Keratinocyte (primary cell): ENCODE results near the gene DUSP8. TPM values are rescaled to one million over a fixed set of nuclear protein-coding genes. Genes with fewer than 3 reads are reported as not detected.

Experiments
- DNase-seq: peaks from one replicate; pipeline ENCODE4 v3.0.0-alpha.2; 2011; ENCODE audit warnings: low read depth, missing footprints, low spot score
- FAIRE-seq: peaks from 2 replicates; lab custom pipeline; 2011; peaks lifted over from hg19 to GRCh38; lab: Jason Lieb, UNC
- H2AFZ ChIP-seq: 2 replicates; pipeline ENCODE4 v1.6.0; 2012; ENCODE audit warnings: low read length, control low read depth, inconsistent platforms; ENCODE audit not compliant: control insufficient read depth
- H3K27ac ChIP-seq: 2 replicates; pipeline ENCODE4 v1.5.1; 2011; ENCODE audit warnings: low read length; ENCODE audit not compliant: control insufficient read depth, insufficient read depth
- H3K27me3 ChIP-seq: 3 replicates; pipeline ENCODE4 v1.6.0; 2011; ENCODE audit warnings: low read length; ENCODE audit not compliant: control insufficient read depth, insufficient read depth; ENCODE audit errors: extremely low read depth
- H3K36me3 ChIP-seq, 2 experiments: 2 replicates in 1 of 2; 3 replicates in 1 of 2; pipeline ENCODE4 v1.5.1; 2011; ENCODE audit warnings: low read length in 2 of 2, mild to moderate bottlenecking in 1 of 2; ENCODE audit not compliant: control insufficient read depth in 2 of 2, insufficient read depth in 2 of 2; ENCODE audit errors: extremely low read depth in 1 of 2
- H3K4me1 ChIP-seq: 3 replicates; pipeline ENCODE4 v1.5.1; 2011; ENCODE audit warnings: low read length; ENCODE audit not compliant: control insufficient read depth, insufficient read depth; ENCODE audit errors: extremely low read depth
- H3K4me2 ChIP-seq: 3 replicates; pipeline ENCODE4 v1.6.0; 2011; ENCODE audit warnings: low read depth, low read length; ENCODE audit not compliant: control insufficient read depth, insufficient read depth; ENCODE audit errors: extremely low read depth
- H3K4me3 ChIP-seq, 3 experiments: fragments of 200-600 bp in 1 of 3; sonication (generic) in 1 of 3; 2 replicates in 2 of 3; 3 replicates in 1 of 3; pipeline ENCODE4 v1.5.1; 2011 to 2016; ENCODE audit warnings: low read length in 3 of 3, mild to moderate bottlenecking in 3 of 3, control low read depth in 2 of 3, inconsistent platforms in 1 of 3, low read depth in 1 of 3, mixed read lengths in 1 of 3, mixed run types in 1 of 3, moderate library complexity in 1 of 3; ENCODE audit not compliant: control insufficient read depth in 2 of 3, insufficient read depth in 2 of 3; ENCODE audit errors: extremely low read depth in 1 of 3
- H3K79me2 ChIP-seq: 2 replicates; pipeline ENCODE4 v1.6.0; 2012; ENCODE audit warnings: low read length; ENCODE audit not compliant: control insufficient read depth, insufficient read depth
- H3K9ac ChIP-seq: 3 replicates; pipeline ENCODE4 v1.6.0; 2011; ENCODE audit warnings: low read length; ENCODE audit not compliant: control insufficient read depth, insufficient read depth; ENCODE audit errors: extremely low read depth
- H3K9me1 ChIP-seq: 3 replicates; pipeline ENCODE4 v1.6.0; 2011; ENCODE audit warnings: low read length; ENCODE audit not compliant: control insufficient read depth, insufficient read depth; ENCODE audit errors: extremely low read depth
- H3K9me3 ChIP-seq: 2 replicates; pipeline ENCODE4 v1.5.1; 2012; ENCODE audit warnings: low read depth, low read length; ENCODE audit not compliant: control insufficient read depth
- H4K20me1 ChIP-seq: 3 replicates; pipeline ENCODE4 v1.6.0; 2011; ENCODE audit warnings: low read length; ENCODE audit not compliant: control insufficient read depth, insufficient read depth; ENCODE audit errors: extremely low read depth
- CTCF ChIP-seq, 3 experiments: IDR thresholded peaks in 1 of 3; conservative IDR thresholded peaks in 1 of 3; optimal IDR thresholded peaks in 1 of 3; 2 replicates in 2 of 3; 3 replicates in 1 of 3; pipeline versions ENCODE3 to v1.5.1; 2011; ENCODE audit warnings: low read length in 3 of 3, mild to moderate bottlenecking in 3 of 3, moderate library complexity in 2 of 3, control low read depth in 1 of 3, inconsistent platforms in 1 of 3; ENCODE audit not compliant: insufficient read depth in 2 of 3; ENCODE audit errors: extremely low read depth in 1 of 3
- EZH2 ChIP-seq: IDR thresholded peaks from one replicate; pipeline ENCODE4 v1.6.1; 2012; ENCODE audit warnings: inconsistent platforms, mild to moderate bottlenecking, low read length, moderate library complexity
- dilution Hi-C: fragments of 300-500 bp; cut with MboI; formaldehyde crosslinking; loops from one replicate; pipeline ENCODE4 v1.7.0; 2020; ENCODE audit warnings: low sequenced_read_pairs; ENCODE audit not compliant: extremely low pct_ligation_motif_present
- polyA plus RNA-seq, 5 experiments: library from polyadenylated mRNA; depleted of rRNA in 3 of 5; stranded (reverse) in 3 of 5; stranded (forward) in 1 of 5; unstranded in 1 of 5; fragments of >200 nt; gene quantifications; 1 replicate in 1 of 5; 2 replicates in 3 of 5; 3 replicates in 1 of 5; pipeline versions ENCODE4 v1.2.1 to v1.2.3, GENCODE V29; 2011 to 2012; ENCODE audit warnings: missing spikeins in 2 of 5, low read depth in 1 of 5, low replicate concordance in 1 of 5

Gene DUSP8
- polyA plus RNA-seq, 1 donor (not counting 4 experiments of a cell fraction or from before 2014, with no cell fraction given), result 0.58 TPM

- no peak for DNase-seq
- H3K4me2 ChIP-seq, result no peak overlapping the region
- TF ChIP-seq EZH2 (no peak), CTCF (optimal IDR thresholded peaks at IDR 0.05 in 1 of 3, IDR thresholded peaks at IDR 0.05 in 1 of 3, conservative IDR thresholded peaks at IDR 0.05 in 1 of 3; ENCODE audit: extremely low read depth in 1 of 3, insufficient read depth in 2 of 3, low read length in 3 of 3) (no peak)
- no peaks in the 10 kb centered on the region for H3K9me1 ChIP-seq
- no peak overlapping the region for H3K4me3 ChIP-seq
- H3K9ac ChIP-seq, result no peak overlapping the region
- dilution Hi-C loops, result no loop called here
- H3K9me3 ChIP-seq, result no peaks in the 10 kb centered on the region
- H3K27me3 ChIP-seq, result peaks cover 7% of the 10 kb centered on the region
- no peak overlapping the region for H2AFZ ChIP-seq
- H4K20me1 ChIP-seq, result no peaks in the 10 kb centered on the region
- FAIRE-seq, result no peak
- no peaks in the 10 kb centered on the region for H3K79me2 ChIP-seq
- H3K4me1 ChIP-seq, result peaks cover 11% of the 10 kb centered on the region
- no peaks in the 10 kb centered on the region for H3K36me3 ChIP-seq
- no peak overlapping the region for H3K27ac ChIP-seq
Observed at GRCh38 chr11:1555713-1556153, 16.3 kb downstream of the DUSP8 start.

- no peaks in the 10 kb centered on the region for H3K9me1 ChIP-seq
- no peak for TF ChIP-seq CTCF (optimal IDR thresholded peaks at IDR 0.05 in 1 of 3, IDR thresholded peaks at IDR 0.05 in 1 of 3, conservative IDR thresholded peaks at IDR 0.05 in 1 of 3; ENCODE audit: extremely low read depth in 1 of 3, insufficient read depth in 2 of 3, low read length in 3 of 3)
- TF ChIP-seq EZH2, result no peak
- DNase-seq, result no peak
- peaks cover 7% of the 10 kb centered on the region for H3K27me3 ChIP-seq
- dilution Hi-C loops, result no loop called here
- H3K79me2 ChIP-seq, result no peaks in the 10 kb centered on the region
- H2AFZ ChIP-seq, result no peak overlapping the region
- no peaks in the 10 kb centered on the region for H3K9me3 ChIP-seq
- H3K4me1 ChIP-seq, result peaks cover 11% of the 10 kb centered on the region
- no peak overlapping the region for H3K27ac ChIP-seq
- no peak for FAIRE-seq
- no peak overlapping the region for H3K4me2 ChIP-seq
- H4K20me1 ChIP-seq, result no peaks in the 10 kb centered on the region
- no peak overlapping the region for H3K4me3 ChIP-seq
- H3K9ac ChIP-seq, result no peak overlapping the region
- no peaks in the 10 kb centered on the region for H3K36me3 ChIP-seq
Observed at GRCh38 chr11:1554981-1555712, 16.9 kb downstream of the DUSP8 start.
